Neural cell (in vitro differentiated cells): ENCODE measurements around the gene SESN1. TPM values are rescaled to one million over a fixed set of nuclear protein-coding genes. Genes with fewer than 3 reads are reported as not detected.

Source experiments
- H2AFZ ChIP-seq: fragments of 200-600, 300-800 bp; sonication (generic), shearing (Covaris generic); 2 replicates; pipeline ENCODE4 v1.6.0; 2014; ENCODE audit warnings: low read depth, mild to moderate bottlenecking, antibody characterized with exemption, low read length, moderate library complexity
- H3F3A ChIP-seq: fragments of 200-600 bp; shearing (Covaris generic); 2 replicates; pipeline ENCODE4 v1.6.1; 2016; ENCODE audit warnings: mild to moderate bottlenecking, moderate library complexity, mixed read lengths, antibody characterized with exemption, low read length; ENCODE audit not compliant: insufficient read depth, poor library complexity, severe bottlenecking
- H3K27ac ChIP-seq: fragments of 200-600, 300-800 bp; sonication (generic), shearing (Covaris generic); 2 replicates; pipeline ENCODE4 v1.5.1; 2014; ENCODE audit warnings: mild to moderate bottlenecking, low read length, moderate library complexity
- H3K27me3 ChIP-seq: fragments of 300-800, 200-600 bp; sonication (generic), shearing (Covaris generic); 2 replicates; pipeline ENCODE4 v1.6.0; 2014; ENCODE audit warnings: mild to moderate bottlenecking, low read depth, low read length, moderate library complexity; ENCODE audit not compliant: insufficient read depth
- H3K36me3 ChIP-seq: fragments of 300-800, 200-600 bp; sonication (generic), shearing (Covaris generic); 2 replicates; pipeline ENCODE4 v1.5.1; 2014; ENCODE audit warnings: mild to moderate bottlenecking, antibody characterized with exemption, low read length, moderate library complexity; ENCODE audit not compliant: insufficient read depth
- H3K4me2 ChIP-seq: fragments of 300-800, 200-600 bp; sonication (generic), shearing (Covaris generic); 2 replicates; pipeline ENCODE4 v1.6.0; 2014; ENCODE audit warnings: mild to moderate bottlenecking, low read length
- H3K4me3 ChIP-seq: fragments of 300-800, 200-600 bp; sonication (generic), shearing (Covaris generic); 2 replicates; pipeline ENCODE4 v1.5.1; 2014; ENCODE audit warnings: mild to moderate bottlenecking, low read length, moderate library complexity
- H3K79me2 ChIP-seq: fragments of 200-600 bp; shearing (Covaris generic); replicated peaks from 2 replicates; pipeline ENCODE4 v1.6.0; 2014; ENCODE audit warnings: mild to moderate bottlenecking, low read length, moderate library complexity; ENCODE audit not compliant: insufficient read depth
- H3K9ac ChIP-seq: fragments of 300-800, 200-600 bp; sonication (generic), shearing (Covaris generic); 2 replicates; pipeline ENCODE4 v1.6.1; 2016; ENCODE audit warnings: mild to moderate bottlenecking, low read length, mixed read lengths
- H3K9me2 ChIP-seq: fragments of 200-600 bp; shearing (Covaris generic); 2 replicates; pipeline ENCODE4 v1.6.1; 2016; ENCODE audit warnings: mild to moderate bottlenecking, low read length, mixed read lengths; ENCODE audit not compliant: insufficient read depth
- H3K9me3 ChIP-seq: fragments of 200-600, 300-800 bp; sonication (generic), shearing (Covaris generic); 2 replicates; pipeline ENCODE4 v1.6.1; 2016; ENCODE audit warnings: mild to moderate bottlenecking, mixed run types, low read length, moderate library complexity, mixed read lengths
- H4K20me1 ChIP-seq: fragments of 200-600 bp; shearing (Covaris generic); 2 replicates; pipeline ENCODE4 v1.6.1; 2016; ENCODE audit warnings: mild to moderate bottlenecking, mixed run types; ENCODE audit not compliant: insufficient read depth
- EP300 ChIP-seq: fragments of 450-650 bp; conservative IDR thresholded peaks from 2 replicates; pipeline ENCODE4 v1.6.1; 2014; ENCODE audit warnings: antibody characterized with exemption, mild to moderate bottlenecking, moderate library complexity; ENCODE audit not compliant: poor library complexity, severe bottlenecking
- EZH2 ChIP-seq: fragments of 200-600, 300-800 bp; shearing (Covaris generic), sonication (generic); IDR thresholded peaks from 2 replicates; pipeline ENCODE4 v1.6.1; 2014; ENCODE audit warnings: antibody characterized with exemption, low read length, borderline replicate concordance, mild to moderate bottlenecking; ENCODE audit not compliant: insufficient read depth, poor library complexity, severe bottlenecking
- MXI1 ChIP-seq: fragments of 450-650 bp; conservative IDR thresholded peaks from 2 replicates; pipeline ENCODE4 v1.6.1; 2014; ENCODE audit warnings: antibody characterized with exemption, mild to moderate bottlenecking; ENCODE audit not compliant: poor library complexity, severe bottlenecking
- POLR2AphosphoS5 ChIP-seq: IDR thresholded peaks from 2 replicates; pipeline ENCODE4 v1.6.1; 2012
- RAD21 ChIP-seq: fragments of 450-650 bp; conservative IDR thresholded peaks from 2 replicates; pipeline ENCODE4 v1.6.1; 2014; ENCODE audit warnings: antibody characterized with exemption, mild to moderate bottlenecking, moderate library complexity
- SMC3 ChIP-seq: fragments of 450-650 bp; conservative IDR thresholded peaks from 2 replicates; pipeline ENCODE4 v1.6.1; 2014; ENCODE audit warnings: antibody characterized with exemption, mild to moderate bottlenecking, moderate library complexity; ENCODE audit not compliant: poor library complexity
- TAF1 ChIP-seq: IDR thresholded peaks from 2 replicates; pipeline ENCODE4 v1.6.1; 2012; ENCODE audit warnings: low read depth
- polyA plus RNA-seq: library from polyadenylated mRNA; depleted of rRNA; stranded (reverse); fragments of >200 nt; gene quantifications from 2 replicates; pipeline ENCODE4 v1.2.3, GENCODE V29; 2014
- TF ChIP-seq, protein P1 (sequence below): IDR thresholded peaks from 2 replicates; pipeline ENCODE4 v1.6.1; 2012; ENCODE audit warnings: borderline replicate concordance
- TF ChIP-seq, protein P2 (sequence below): fragments of 450-650 bp; IDR thresholded peaks from 2 replicates; pipeline ENCODE4 v1.5.1; 2014; ENCODE audit warnings: antibody characterized with exemption, mild to moderate bottlenecking, moderate library complexity; ENCODE audit not compliant: poor library complexity, severe bottlenecking

The SESN1 gene
- polyA plus RNA-seq, 1 donor from 2014 or later: 46.4 TPM

DNA sequence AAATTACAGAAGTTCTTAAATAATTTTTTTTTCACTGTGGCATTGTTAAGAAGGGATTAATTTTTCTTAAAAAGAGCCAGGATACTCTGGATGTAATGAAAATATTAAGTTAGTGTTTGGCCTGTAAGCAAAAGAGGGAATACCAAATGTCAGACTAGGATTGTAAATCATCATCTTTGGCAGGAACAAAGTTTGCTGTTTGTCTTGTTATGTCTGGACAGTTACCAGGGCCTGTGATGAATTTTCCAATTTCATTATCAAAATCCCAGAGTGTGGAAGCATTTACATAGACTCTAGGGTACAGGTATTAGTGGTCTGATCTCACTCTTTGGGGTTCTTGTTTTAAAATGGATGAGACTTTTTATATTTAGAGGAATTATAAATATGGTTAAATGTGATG, 26.8 kb upstream of the SESN1 start:
- H3K9me2 ChIP-seq: no peaks in the 10 kb centered on the region
- H4K20me1 ChIP-seq: no peaks in the 10 kb centered on the region
- no peaks in the 10 kb centered on the region for H3K36me3 ChIP-seq
- TF ChIP-seq EP300: no peak
- no peak for TF ChIP-seq RAD21
- no peak for TF ChIP-seq TAF1
- no peak for TF ChIP-seq POLR2AphosphoS5
- no peak for TF ChIP-seq SMC3
- TF ChIP-seq MXI1: no peak
- TF ChIP-seq, protein P1, sequence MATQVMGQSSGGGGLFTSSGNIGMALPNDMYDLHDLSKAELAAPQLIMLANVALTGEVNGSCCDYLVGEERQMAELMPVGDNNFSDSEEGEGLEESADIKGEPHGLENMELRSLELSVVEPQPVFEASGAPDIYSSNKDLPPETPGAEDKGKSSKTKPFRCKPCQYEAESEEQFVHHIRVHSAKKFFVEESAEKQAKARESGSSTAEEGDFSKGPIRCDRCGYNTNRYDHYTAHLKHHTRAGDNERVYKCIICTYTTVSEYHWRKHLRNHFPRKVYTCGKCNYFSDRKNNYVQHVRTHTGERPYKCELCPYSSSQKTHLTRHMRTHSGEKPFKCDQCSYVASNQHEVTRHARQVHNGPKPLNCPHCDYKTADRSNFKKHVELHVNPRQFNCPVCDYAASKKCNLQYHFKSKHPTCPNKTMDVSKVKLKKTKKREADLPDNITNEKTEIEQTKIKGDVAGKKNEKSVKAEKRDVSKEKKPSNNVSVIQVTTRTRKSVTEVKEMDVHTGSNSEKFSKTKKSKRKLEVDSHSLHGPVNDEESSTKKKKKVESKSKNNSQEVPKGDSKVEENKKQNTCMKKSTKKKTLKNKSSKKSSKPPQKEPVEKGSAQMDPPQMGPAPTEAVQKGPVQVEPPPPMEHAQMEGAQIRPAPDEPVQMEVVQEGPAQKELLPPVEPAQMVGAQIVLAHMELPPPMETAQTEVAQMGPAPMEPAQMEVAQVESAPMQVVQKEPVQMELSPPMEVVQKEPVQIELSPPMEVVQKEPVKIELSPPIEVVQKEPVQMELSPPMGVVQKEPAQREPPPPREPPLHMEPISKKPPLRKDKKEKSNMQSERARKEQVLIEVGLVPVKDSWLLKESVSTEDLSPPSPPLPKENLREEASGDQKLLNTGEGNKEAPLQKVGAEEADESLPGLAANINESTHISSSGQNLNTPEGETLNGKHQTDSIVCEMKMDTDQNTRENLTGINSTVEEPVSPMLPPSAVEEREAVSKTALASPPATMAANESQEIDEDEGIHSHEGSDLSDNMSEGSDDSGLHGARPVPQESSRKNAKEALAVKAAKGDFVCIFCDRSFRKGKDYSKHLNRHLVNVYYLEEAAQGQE: no peak
- TF ChIP-seq, protein P2, sequence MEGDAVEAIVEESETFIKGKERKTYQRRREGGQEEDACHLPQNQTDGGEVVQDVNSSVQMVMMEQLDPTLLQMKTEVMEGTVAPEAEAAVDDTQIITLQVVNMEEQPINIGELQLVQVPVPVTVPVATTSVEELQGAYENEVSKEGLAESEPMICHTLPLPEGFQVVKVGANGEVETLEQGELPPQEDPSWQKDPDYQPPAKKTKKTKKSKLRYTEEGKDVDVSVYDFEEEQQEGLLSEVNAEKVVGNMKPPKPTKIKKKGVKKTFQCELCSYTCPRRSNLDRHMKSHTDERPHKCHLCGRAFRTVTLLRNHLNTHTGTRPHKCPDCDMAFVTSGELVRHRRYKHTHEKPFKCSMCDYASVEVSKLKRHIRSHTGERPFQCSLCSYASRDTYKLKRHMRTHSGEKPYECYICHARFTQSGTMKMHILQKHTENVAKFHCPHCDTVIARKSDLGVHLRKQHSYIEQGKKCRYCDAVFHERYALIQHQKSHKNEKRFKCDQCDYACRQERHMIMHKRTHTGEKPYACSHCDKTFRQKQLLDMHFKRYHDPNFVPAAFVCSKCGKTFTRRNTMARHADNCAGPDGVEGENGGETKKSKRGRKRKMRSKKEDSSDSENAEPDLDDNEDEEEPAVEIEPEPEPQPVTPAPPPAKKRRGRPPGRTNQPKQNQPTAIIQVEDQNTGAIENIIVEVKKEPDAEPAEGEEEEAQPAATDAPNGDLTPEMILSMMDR: no peak
- TF ChIP-seq EZH2: no peak
- no peaks in the 10 kb centered on the region for H3F3A ChIP-seq
- H3K27me3 ChIP-seq: no peaks in the 10 kb centered on the region
- H2AFZ ChIP-seq: no peak overlapping the region
- H3K9me3 ChIP-seq: no peaks in the 10 kb centered on the region
- H3K9ac ChIP-seq: no peak overlapping the region
- no peak overlapping the region for H3K27ac ChIP-seq
- no peak overlapping the region for H3K4me2 ChIP-seq
- no peak overlapping the region for H3K4me3 ChIP-seq
- H3K79me2 ChIP-seq: peaks cover 16% of the 10 kb centered on the region

DNA sequence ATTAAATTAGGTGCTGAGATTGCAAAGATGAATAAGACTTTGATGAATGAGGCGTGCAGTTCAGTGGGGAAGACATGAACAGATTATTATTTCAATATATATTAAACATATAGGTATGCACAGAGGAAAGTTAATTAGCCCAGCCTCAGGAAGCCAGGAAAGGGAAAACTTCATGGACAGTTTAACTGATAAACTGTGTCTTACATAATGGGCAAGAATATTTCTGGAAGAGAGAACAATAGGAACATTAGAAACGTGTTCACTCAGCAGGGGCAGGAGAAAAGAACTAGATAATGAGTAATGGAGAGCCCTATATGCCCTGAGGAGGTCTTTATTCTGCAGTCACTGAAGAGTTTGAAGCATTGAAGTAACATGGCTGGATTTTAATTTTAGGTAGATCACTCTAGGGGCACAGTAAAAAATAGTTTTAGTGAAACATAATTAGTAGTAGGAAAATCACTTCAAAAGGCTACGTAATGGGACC, 24.3 kb upstream of the SESN1 start:
- Histone ChIP-seq H3K9me2 (no peaks in the 10 kb centered on the region), H3K9ac (no peak overlapping the region), H3K27me3 (no peaks in the 10 kb centered on the region), H4K20me1 (no peaks in the 10 kb centered on the region), H3F3A (no peaks in the 10 kb centered on the region), H3K9me3 (no peaks in the 10 kb centered on the region), H3K36me3 (no peaks in the 10 kb centered on the region), H2AFZ (no peak overlapping the region), H3K79me2 (peaks cover 25% of the 10 kb centered on the region), H3K4me3 (no peak overlapping the region), H3K27ac (no peak overlapping the region), H3K4me2 (no peak overlapping the region)
- TF ChIP-seq, protein P1: no peak
- TF ChIP-seq MXI1 (no peak), TAF1 (no peak), RAD21 (no peak), EZH2 (no peak), POLR2AphosphoS5 (no peak), SMC3 (no peak), EP300 (no peak)
- TF ChIP-seq, protein P2: no peak
